T-helper 2 cell treated with Interferon-gamma antibody and Interleukin-4, amounts not matched to agents 5 μg/mL and 100 μg/mL, for 36 hours (primary cell): Measurements from ENCODE around the gene RASL12.
"Not testable (repeated sequence)": the region's sequence is repeated elsewhere in the genome, so short reads cannot be mapped to it uniquely, and the experiment has no call there.

Source experiments
- DNase-seq: peaks from one replicate; pipeline ENCODE4 v3.0.0; 2021; ENCODE audit warnings: low spot score
- H3K27ac Mint-ChIP-seq: one replicate; pipeline ENCODE4 v1.8.0; 2021; ENCODE audit warnings: mild to moderate bottlenecking, mixed read lengths
- H3K27me3 Mint-ChIP-seq: one replicate; pipeline ENCODE4 v1.8.0; 2021; ENCODE audit warnings: low read depth, mixed read lengths
- H3K36me3 Mint-ChIP-seq: one replicate; pipeline ENCODE4 v1.8.0; 2021; ENCODE audit warnings: low read depth, mixed read lengths
- H3K4me1 Mint-ChIP-seq: one replicate; pipeline ENCODE4 v1.8.0; 2021; ENCODE audit warnings: low read depth, mixed read lengths
- H3K4me3 Mint-ChIP-seq: one replicate; pipeline ENCODE4 v1.8.0; 2022; ENCODE audit warnings: mild to moderate bottlenecking, moderate library complexity, mixed read lengths
- H3K9me3 Mint-ChIP-seq: one replicate; pipeline ENCODE4 v1.8.0; 2021; ENCODE audit warnings: mixed read lengths

Gene RASL12

GRCh38 chr15:65085990-65086679 is 18.3 kb upstream of the RASL12 start:
- H3K4me1 Mint-ChIP-seq: peaks cover 8% of the 10 kb centered on the region
- H3K27me3 Mint-ChIP-seq: peaks cover 12% of the 10 kb centered on the region
- DNase-seq: no peak
- no peak overlapping the region for H3K27ac Mint-ChIP-seq
- no peaks in the 10 kb centered on the region for H3K9me3 Mint-ChIP-seq
- H3K4me3 Mint-ChIP-seq: no peak overlapping the region
- no peaks in the 10 kb centered on the region for H3K36me3 Mint-ChIP-seq

GRCh38 chr15:65085207-65085753 is 17.5 kb upstream of the RASL12 start:
- H3K9me3 Mint-ChIP-seq: no peaks in the 10 kb centered on the region
- H3K27me3 Mint-ChIP-seq: peaks cover 14% of the 10 kb centered on the region
- no peak overlapping the region for H3K27ac Mint-ChIP-seq
- no peak for DNase-seq
- no peak overlapping the region for H3K4me3 Mint-ChIP-seq
- peaks cover 8% of the 10 kb centered on the region for H3K4me1 Mint-ChIP-seq
- no peaks in the 10 kb centered on the region for H3K36me3 Mint-ChIP-seq

DNA sequence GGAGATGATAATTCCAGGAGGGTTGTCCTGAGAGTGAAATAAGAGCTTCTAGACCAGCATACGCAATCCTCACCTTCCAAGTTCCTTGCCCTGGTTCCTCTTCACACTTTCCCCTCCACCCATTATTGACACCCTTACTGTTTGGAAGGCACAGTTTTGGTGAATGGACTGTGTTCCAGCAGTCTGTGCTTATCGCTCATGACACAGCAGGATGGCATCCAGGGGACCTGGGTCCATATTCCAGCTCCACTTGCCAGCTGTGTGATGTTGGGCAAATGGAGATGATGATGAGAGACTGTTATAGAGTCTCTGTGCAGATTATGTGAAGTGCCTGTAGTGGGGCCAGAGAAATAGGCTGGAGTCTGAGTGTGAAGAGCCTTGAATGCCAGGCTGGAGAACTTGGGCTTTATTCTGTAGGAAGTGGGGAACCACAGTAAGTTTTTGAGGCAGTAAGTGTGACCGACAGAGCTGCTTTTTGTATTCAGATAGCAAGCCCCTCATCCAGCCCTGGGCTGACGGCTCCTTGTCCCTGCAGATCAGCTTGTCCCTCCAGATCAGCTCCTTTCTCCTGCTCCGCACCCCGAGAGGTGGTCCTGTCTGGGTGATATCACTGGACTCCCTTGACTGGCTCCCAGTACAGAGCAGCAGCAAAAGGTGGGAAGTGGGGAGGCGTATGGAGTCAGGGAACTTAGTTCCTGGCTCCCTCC is 16.9 kb upstream of the RASL12 start:
- H3K9me3 Mint-ChIP-seq: no peaks in the 10 kb centered on the region
- H3K36me3 Mint-ChIP-seq: no peaks in the 10 kb centered on the region
- H3K4me1 Mint-ChIP-seq: peaks cover 8% of the 10 kb centered on the region
- peaks cover 14% of the 10 kb centered on the region for H3K27me3 Mint-ChIP-seq
- no peak overlapping the region for H3K27ac Mint-ChIP-seq
- H3K4me3 Mint-ChIP-seq: no peak overlapping the region
- DNase-seq: no peak

- Mint-ChIP-seq H3K4me3 (no peak overlapping the region), H3K9me3 (no peaks in the 10 kb centered on the region), H3K27me3 (peaks cover 19% of the 10 kb centered on the region), H3K27ac (no peak overlapping the region), H3K4me1 (peaks cover 8% of the 10 kb centered on the region), H3K36me3 (no peaks in the 10 kb centered on the region)
- no peak for DNase-seq
These were observed 15.5 kb upstream of the RASL12 start for GRCh38 chr15:65083262-65083701.

- H3K27ac Mint-ChIP-seq: no peak overlapping the region
- peak overlapping the region; percentile 10 for H3K4me3 Mint-ChIP-seq
- H3K27me3 Mint-ChIP-seq: peaks cover 25% of the 10 kb centered on the region
- no peaks in the 10 kb centered on the region for H3K36me3 Mint-ChIP-seq
- DNase-seq: peak; percentile 18
- H3K9me3 Mint-ChIP-seq: no peaks in the 10 kb centered on the region
- peaks cover 9% of the 10 kb centered on the region for H3K4me1 Mint-ChIP-seq
These were observed 14.6 kb upstream of the RASL12 start for GRCh38 chr15:65082303-65082953.

DNA sequence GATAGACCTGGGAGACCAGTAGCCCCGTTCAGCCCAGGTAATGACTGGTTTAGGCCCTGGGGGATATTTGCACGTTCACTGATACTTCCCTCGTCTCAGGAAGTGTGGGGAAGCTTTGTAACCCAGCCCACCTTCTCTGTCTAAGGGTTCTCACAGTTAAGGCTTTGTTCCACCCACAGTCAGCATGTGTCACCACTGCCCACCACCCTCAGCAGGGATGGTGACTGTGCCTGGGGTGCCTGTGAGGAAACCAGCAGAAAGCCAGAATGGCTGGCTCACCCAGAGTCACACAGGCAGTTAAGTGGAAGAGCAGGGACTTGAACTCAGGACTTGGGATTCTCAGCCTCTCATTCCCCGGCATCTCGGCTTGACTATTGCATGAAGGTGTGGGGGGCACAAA is 14.0 kb upstream of the RASL12 start:
- H3K4me3 Mint-ChIP-seq: no peak overlapping the region
- no peaks in the 10 kb centered on the region for H3K36me3 Mint-ChIP-seq
- H3K27me3 Mint-ChIP-seq: peaks cover 25% of the 10 kb centered on the region
- no peaks in the 10 kb centered on the region for H3K9me3 Mint-ChIP-seq
- peaks cover 9% of the 10 kb centered on the region for H3K4me1 Mint-ChIP-seq
- no peak overlapping the region for H3K27ac Mint-ChIP-seq
- DNase-seq: peak; percentile 15

- Mint-ChIP-seq H3K4me3 (no peak overlapping the region), H3K4me1 (peaks cover 9% of the 10 kb centered on the region), H3K27me3 (peaks cover 27% of the 10 kb centered on the region), H3K27ac (no peak overlapping the region), H3K36me3 (no peaks in the 10 kb centered on the region), H3K9me3 (no peaks in the 10 kb centered on the region)
- DNase-seq: no peak
These were observed 13.5 kb upstream of the RASL12 start for GRCh38 chr15:65081270-65081669.

GRCh38 chr15:65079580-65079979 is 11.8 kb upstream of the RASL12 start:
- no peaks in the 10 kb centered on the region for H3K36me3 Mint-ChIP-seq
- peaks cover 12% of the 10 kb centered on the region for H3K4me1 Mint-ChIP-seq
- DNase-seq: no peak
- H3K27me3 Mint-ChIP-seq: peaks cover 29% of the 10 kb centered on the region
- no peak overlapping the region for H3K27ac Mint-ChIP-seq
- no peaks in the 10 kb centered on the region for H3K9me3 Mint-ChIP-seq
- H3K4me3 Mint-ChIP-seq: no peak overlapping the region

DNA sequence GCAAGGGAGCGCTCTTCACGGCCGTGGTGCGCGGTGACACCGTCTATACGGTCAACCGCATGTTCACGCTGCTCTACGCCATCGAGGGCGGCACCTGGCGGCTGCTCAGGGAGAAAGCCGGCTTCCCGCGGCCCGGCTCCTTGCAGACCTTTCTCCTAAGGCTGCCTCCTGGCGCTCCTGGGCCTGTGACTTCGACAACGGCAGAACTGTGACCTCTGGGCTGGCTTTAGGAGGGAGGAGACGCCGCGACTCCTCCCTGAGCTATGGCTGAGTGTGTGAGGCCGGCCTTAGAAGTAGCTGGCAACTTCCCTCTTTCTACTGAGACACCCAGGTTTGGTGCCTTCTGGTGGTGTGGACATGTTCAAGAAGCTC is 10.2 kb upstream of the RASL12 start:
- H3K27me3 Mint-ChIP-seq: peaks cover 24% of the 10 kb centered on the region
- H3K27ac Mint-ChIP-seq: no peak overlapping the region
- H3K4me3 Mint-ChIP-seq: peak overlapping the region; percentile 15
- peaks cover 12% of the 10 kb centered on the region for H3K4me1 Mint-ChIP-seq
- peak; percentile 48 for DNase-seq
- H3K9me3 Mint-ChIP-seq: no peaks in the 10 kb centered on the region
- no peaks in the 10 kb centered on the region for H3K36me3 Mint-ChIP-seq

- H3K9me3 Mint-ChIP-seq: no peaks in the 10 kb centered on the region
- no peaks in the 10 kb centered on the region for H3K36me3 Mint-ChIP-seq
- peaks cover 7% of the 10 kb centered on the region for H3K4me1 Mint-ChIP-seq
- peak overlapping the region; percentile 15 for H3K4me3 Mint-ChIP-seq
- no peak for DNase-seq
- peaks cover 20% of the 10 kb centered on the region for H3K27me3 Mint-ChIP-seq
- no peak overlapping the region for H3K27ac Mint-ChIP-seq
These were observed 9.6 kb upstream of the RASL12 start for GRCh38 chr15:65077291-65077980.

GRCh38 chr15:65076486-65077290 is 8.9 kb upstream of the RASL12 start, which contains the start of gene KBTBD13:
Gene KBTBD13 (plus strand): TSS chr15:65076746. CDS start chr15:65076816, 70 bp downstream.
- Mint-ChIP-seq H3K27me3 (peaks cover 17% of the 10 kb centered on the region), H3K36me3 (no peaks in the 10 kb centered on the region), H3K27ac (no peak within 1 kb of the TSS), H3K9me3 (no peaks in the 10 kb centered on the region), H3K4me3 (no peak within 1 kb of the TSS), H3K4me1 (peaks cover 4% of the 10 kb centered on the region)
- DNase-seq: no peak

DNA sequence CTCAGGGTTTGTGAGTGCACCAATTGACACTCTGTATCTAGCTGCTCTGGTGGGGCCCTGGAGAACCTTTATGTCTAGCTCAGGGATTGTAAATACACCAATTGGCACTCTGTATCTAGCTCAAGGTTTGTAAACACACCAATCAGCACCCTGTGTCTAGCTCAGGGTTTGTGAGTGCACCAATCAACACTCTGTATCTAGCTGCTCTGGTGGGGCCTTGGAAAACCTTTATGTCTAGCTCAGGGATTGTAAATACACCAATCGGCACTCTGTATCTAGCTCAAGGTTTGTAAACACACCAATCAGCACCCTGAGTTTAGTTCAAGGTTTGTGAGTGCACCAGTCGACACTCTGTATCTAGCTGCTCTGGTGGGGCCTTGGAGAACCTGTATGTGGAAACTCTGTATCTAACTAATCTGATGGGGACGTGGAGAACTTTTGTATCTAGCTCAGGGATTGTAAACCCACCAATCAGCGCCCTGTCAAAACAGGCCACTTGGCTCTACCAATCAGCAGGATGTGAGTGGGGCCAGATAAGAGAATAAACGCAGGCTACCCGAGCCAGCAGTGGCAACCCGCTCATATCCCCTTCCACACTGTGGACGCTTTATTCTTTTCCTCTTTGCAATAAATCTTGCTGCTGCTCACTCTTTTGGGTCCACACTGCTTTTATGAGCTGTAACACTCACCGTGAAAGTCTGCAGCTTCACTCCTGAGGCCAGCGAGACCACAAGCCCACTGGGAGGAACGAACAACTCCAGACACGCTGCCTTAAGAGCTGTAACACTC is 8.0 kb upstream of the RASL12 start:
- H3K27me3 Mint-ChIP-seq: peaks cover 17% of the 10 kb centered on the region
- not testable (repeated sequence) for H3K36me3 Mint-ChIP-seq, H3K4me3 Mint-ChIP-seq, H3K4me1 Mint-ChIP-seq, DNase-seq, H3K27ac Mint-ChIP-seq, H3K9me3 Mint-ChIP-seq
